ENCODE results near the gene SLC15A2. TPM values are rescaled to one million over a fixed set of nuclear protein-coding genes. Genes with fewer than 3 reads are reported as not detected.

Gene SLC15A2
- total RNA-seq, 1 donor from 2014 or later: 3.4 TPM

GRCh38 chr3:121981473-121981872, 87.3 kb downstream of the SLC15A2 start:
- H3K4me1 Mint-ChIP-seq: peaks cover 16% of the 10 kb centered on the region
- peaks cover 23% of the 10 kb centered on the region for H3K36me3 Mint-ChIP-seq
- H3K4me3 Mint-ChIP-seq: no peak overlapping the region

GRCh38 chr3:121985846-121986245, 91.6 kb downstream of the SLC15A2 start:
- Mint-ChIP-seq H3K4me3 (no peak overlapping the region), H3K9me3 (peaks cover 28% of the 10 kb centered on the region), H3K27ac (no peak overlapping the region), H3K4me1 (peaks cover 10% of the 10 kb centered on the region), H3K27me3 (ENCODE audit: low read depth) (no peaks in the 10 kb centered on the region), H3K36me3 (peaks cover 19% of the 10 kb centered on the region)
- DNase-seq (ENCODE audit: low spot score in 2 of 2, unreplicated experiment in 2 of 2): no peak
- TF ChIP-seq CTCF (IDR thresholded peaks at IDR 0.05; ENCODE audit: unreplicated experiment): no peak

More at GRCh38 chr3:121981473-121981872, 87.3 kb downstream of the SLC15A2 start:
- no peaks in the 10 kb centered on the region for H3K27me3 Mint-ChIP-seq (ENCODE audit: low read depth)
- H3K9me3 Mint-ChIP-seq: peaks cover 43% of the 10 kb centered on the region
- no peak for TF ChIP-seq CTCF (IDR thresholded peaks at IDR 0.05; ENCODE audit: unreplicated experiment)
- H3K27ac Mint-ChIP-seq: no peak overlapping the region
- no peak for DNase-seq (ENCODE audit: low spot score in 2 of 2, unreplicated experiment in 2 of 2)

GRCh38 chr3:121988146-121988545, 93.9 kb downstream of the SLC15A2 start:
- Mint-ChIP-seq H3K27ac (no peak overlapping the region), H3K27me3 (ENCODE audit: low read depth) (no peaks in the 10 kb centered on the region), H3K4me1 (peaks cover 10% of the 10 kb centered on the region), H3K4me3 (no peak overlapping the region), H3K36me3 (peaks cover 15% of the 10 kb centered on the region), H3K9me3 (peaks cover 22% of the 10 kb centered on the region)
- no peak for TF ChIP-seq CTCF (IDR thresholded peaks at IDR 0.05; ENCODE audit: unreplicated experiment)
- no peak for DNase-seq (ENCODE audit: low spot score in 2 of 2, unreplicated experiment in 2 of 2)

GRCh38 chr3:121989943-121990342, 95.7 kb downstream of the SLC15A2 start:
- no peak overlapping the region for H3K4me3 Mint-ChIP-seq
- peaks cover 3% of the 10 kb centered on the region for H3K36me3 Mint-ChIP-seq
- TF ChIP-seq CTCF (IDR thresholded peaks at IDR 0.05; ENCODE audit: unreplicated experiment): no peak
- peaks cover 4% of the 10 kb centered on the region for H3K9me3 Mint-ChIP-seq
- DNase-seq (ENCODE audit: low spot score in 2 of 2, unreplicated experiment in 2 of 2): no peak
- no peaks in the 10 kb centered on the region for H3K27me3 Mint-ChIP-seq (ENCODE audit: low read depth)
- H3K4me1 Mint-ChIP-seq: peaks cover 10% of the 10 kb centered on the region
- no peak overlapping the region for H3K27ac Mint-ChIP-seq

GRCh38 chr3:121992601-121993560, 98.7 kb downstream of the SLC15A2 start:
- Mint-ChIP-seq H3K4me1 (peaks cover 10% of the 10 kb centered on the region), H3K9me3 (no peaks in the 10 kb centered on the region), H3K4me3 (no peak overlapping the region), H3K27ac (no peak overlapping the region), H3K27me3 (ENCODE audit: low read depth) (no peaks in the 10 kb centered on the region), H3K36me3 (no peaks in the 10 kb centered on the region)
- no peak for TF ChIP-seq CTCF (IDR thresholded peaks at IDR 0.05; ENCODE audit: unreplicated experiment)
- DNase-seq (ENCODE audit: low spot score in 2 of 2, unreplicated experiment in 2 of 2): no peak

Other genes with a start within 250 kb of the SLC15A2 start
- gene HCLS1, start 233.5 kb upstream of the SLC15A2 start, total RNA-seq: 2.9 to 3.2 TPM (median 3.0 TPM) in 3 replicates
- gene GOLGB1, start 144.7 kb upstream of the SLC15A2 start, total RNA-seq: 76.0 to 80.5 TPM (median 79.4 TPM) in 3 replicates
- gene IQCB1, start 59.3 kb upstream of the SLC15A2 start, total RNA-seq: 34.1 to 39.8 TPM (median 38.8 TPM) in 3 replicates
- gene EAF2, start 59.2 kb upstream of the SLC15A2 start, total RNA-seq: 4.1 to 5.5 TPM (median 5.3 TPM) in 3 replicates
- 3.4 to 4.1 TPM (median 4.1 TPM) in 3 replicates for gene ILDR1, start 127.8 kb downstream of the SLC15A2 start, total RNA-seq
- gene CD86, start 161.0 kb downstream of the SLC15A2 start, total RNA-seq: 0.33 to 0.47 TPM (median 0.34 TPM) in 3 replicates